Smooth muscle cell (in vitro differentiated cells): ENCODE results near the gene C1orf122. TPM values are rescaled to one million over a fixed set of nuclear protein-coding genes. Genes with fewer than 3 reads are reported as not detected.
"Not testable (repeated sequence)": the region's sequence is repeated elsewhere in the genome, so short reads cannot be mapped to it uniquely, and the experiment has no call there.

ENCODE experiments used
- DNase-seq: peaks from one replicate; lab custom pipeline; 2025; ENCODE audit not compliant: unreplicated experiment; lab: John Stamatoyannopoulos, UW
- H2AFZ ChIP-seq: fragments of 200-600 bp; sonication (generic); 2 replicates; pipeline ENCODE4 v1.6.0; 2016; ENCODE audit warnings: antibody characterized with exemption, low read depth, mild to moderate bottlenecking
- H3F3A ChIP-seq: fragments of 200-600 bp; sonication (generic); 2 replicates; pipeline ENCODE4 v1.6.0; 2017; ENCODE audit warnings: antibody characterized with exemption, low read depth
- H3K27ac ChIP-seq: fragments of 200-600 bp; sonication (generic); 2 replicates; pipeline ENCODE4 v1.5.1; 2016; ENCODE audit warnings: low read depth, mild to moderate bottlenecking
- H3K27me3 ChIP-seq: fragments of 200-600 bp; sonication (generic); 2 replicates; pipeline ENCODE4 v1.6.1; 2016; ENCODE audit warnings: low read depth, mild to moderate bottlenecking
- H3K36me3 ChIP-seq: fragments of 200-600 bp; sonication (generic); 2 replicates; pipeline ENCODE4 v1.5.1; 2016; ENCODE audit warnings: low read depth
- H3K4me1 ChIP-seq: fragments of 200-600 bp; sonication (generic); 2 replicates; pipeline ENCODE4 v1.5.1; 2016; ENCODE audit warnings: low read depth
- H3K4me2 ChIP-seq: fragments of 200-600 bp; sonication (generic); 2 replicates; pipeline ENCODE4 v1.6.0; 2016; ENCODE audit warnings: mild to moderate bottlenecking
- H3K4me3 ChIP-seq: fragments of 200-600 bp; sonication (generic); 2 replicates; pipeline ENCODE4 v1.5.1; 2016; ENCODE audit warnings: mild to moderate bottlenecking
- H3K79me2 ChIP-seq: fragments of 200-600 bp; sonication (generic); 2 replicates; pipeline ENCODE4 v1.6.0; 2016; ENCODE audit warnings: low read depth, mild to moderate bottlenecking
- H3K9ac ChIP-seq: fragments of 200-600 bp; sonication (generic); 2 replicates; pipeline ENCODE4 v1.6.0; 2016; ENCODE audit warnings: low read depth
- H3K9me3 ChIP-seq: fragments of 200-600 bp; sonication (generic); replicated peaks from 2 replicates; pipeline ENCODE4 v1.5.1; 2016; ENCODE audit warnings: low read depth
- H4K20me1 ChIP-seq: fragments of 200-600 bp; sonication (generic); 2 replicates; pipeline ENCODE4 v1.6.0; 2016; ENCODE audit warnings: low read depth
- CTCF ChIP-seq: fragments of 200-600 bp; sonication (generic); IDR thresholded peaks from 2 replicates; pipeline ENCODE4 v1.5.1; 2017; ENCODE audit warnings: borderline replicate concordance, mild to moderate bottlenecking, antibody characterized with exemption; ENCODE audit not compliant: insufficient read depth, poor library complexity, severe bottlenecking
- WGBS: methylation state at CpG from one replicate; pipeline ENCODE4 v1.1.7; 2016; ENCODE audit warnings: low lambda C conversion rate; 5-methylcytosine and 5-hydroxymethylcytosine counted together
- polyA plus RNA-seq: library from polyadenylated mRNA; unstranded; fragments of >200 nt; fragmentation: Nextera tagmentation; extraction: Ambion mirVana; gene quantifications from 2 replicates; pipeline ENCODE4 v1.2.1, GENCODE V29; 2016
- total RNA-seq: library from RNA; depleted of rRNA; stranded (reverse); fragments of >200 nt; gene quantifications from 2 replicates; pipeline ENCODE4 v1.2.3, GENCODE V29; 2014

The C1orf122 gene
- total and polyA plus RNA-seq, 2 experiments from 2014 or later = 57.8 to 140 TPM

GRCh38 chr1:37765916-37766664 lies 41.5 kb upstream of the C1orf122 start:
- no peaks in the 10 kb centered on the region for H3F3A ChIP-seq
- TF ChIP-seq CTCF = no peak
- no peak overlapping the region for H2AFZ ChIP-seq
- no peaks in the 10 kb centered on the region for H3K9me3 ChIP-seq
- H4K20me1 ChIP-seq = no peaks in the 10 kb centered on the region
- H3K36me3 ChIP-seq = no peaks in the 10 kb centered on the region
- 25% methylated on average over 27 of the region's 27 CpGs for WGBS
- no peaks in the 10 kb centered on the region for H3K4me1 ChIP-seq
- no peak overlapping the region for H3K4me2 ChIP-seq
- H3K27ac ChIP-seq = no peak overlapping the region
- no peak overlapping the region for H3K4me3 ChIP-seq
- DNase-seq = no peak
- peaks cover 92% of the 10 kb centered on the region for H3K27me3 ChIP-seq
- H3K79me2 ChIP-seq = no peaks in the 10 kb centered on the region
- H3K9ac ChIP-seq = no peak overlapping the region

- Histone ChIP-seq H3K9me3 (no peaks in the 10 kb centered on the region), H3K4me1 (no peaks in the 10 kb centered on the region), H3K36me3 (no peaks in the 10 kb centered on the region), H3F3A (no peaks in the 10 kb centered on the region), H3K9ac (no peak overlapping the region), H4K20me1 (no peaks in the 10 kb centered on the region), H3K27me3 (peaks cover 85% of the 10 kb centered on the region), H3K79me2 (no peaks in the 10 kb centered on the region), H3K27ac (no peak overlapping the region), H3K4me3 (no peak overlapping the region), H3K4me2 (no peak overlapping the region), H2AFZ (no peak overlapping the region)
- WGBS = 16% methylated on average over 2 of the region's 2 CpGs
- DNase-seq = no peak
- TF ChIP-seq CTCF = no peak
These were observed 40.1 kb upstream of the C1orf122 start for GRCh38 chr1:37767488-37767887.

DNA sequence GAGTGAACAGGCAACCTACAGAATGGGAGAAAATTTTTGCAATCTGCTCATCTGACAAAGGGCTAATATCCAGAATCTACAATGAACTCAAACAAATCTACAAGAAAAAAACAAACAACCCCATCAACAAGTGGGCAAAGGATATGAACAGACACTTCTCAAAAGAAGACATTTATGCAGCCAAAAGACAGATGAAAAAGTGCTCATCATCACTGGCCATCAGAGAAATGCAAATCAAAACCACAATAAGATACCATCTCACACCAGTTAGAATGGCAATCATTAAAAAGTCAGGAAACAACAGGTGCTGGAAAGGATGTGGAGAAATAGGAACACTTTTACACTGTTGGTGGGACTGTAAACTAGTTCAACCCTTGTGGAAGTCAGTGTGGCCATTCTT lies 36.1 kb upstream of the C1orf122 start:
- not testable (repeated sequence) for H4K20me1 ChIP-seq, H3K9me3 ChIP-seq, H3K36me3 ChIP-seq, DNase-seq, H3K4me3 ChIP-seq, H2AFZ ChIP-seq, H3K4me2 ChIP-seq, H3F3A ChIP-seq, H3K4me1 ChIP-seq, H3K9ac ChIP-seq, H3K79me2 ChIP-seq, H3K27ac ChIP-seq
- peaks cover 46% of the 10 kb centered on the region for H3K27me3 ChIP-seq

- Histone ChIP-seq H3K79me2 (no peaks in the 10 kb centered on the region), H3F3A (no peaks in the 10 kb centered on the region), H3K27ac (no peak overlapping the region), H3K4me1 (no peaks in the 10 kb centered on the region), H3K27me3 (no peaks in the 10 kb centered on the region), H3K9ac (no peak overlapping the region), H2AFZ (no peak overlapping the region), H3K4me3 (no peak overlapping the region), H3K9me3 (no peaks in the 10 kb centered on the region), H3K36me3 (no peaks in the 10 kb centered on the region), H3K4me2 (no peak overlapping the region), H4K20me1 (no peaks in the 10 kb centered on the region)
- 61% methylated on average over 4 of the region's 4 CpGs for WGBS
- DNase-seq = no peak
- TF ChIP-seq CTCF = no peak
These were observed 30.6 kb upstream of the C1orf122 start for GRCh38 chr1:37776946-37777516.
